Liver (tissue), 9 donors: ENCODE results near the gene NT5C2. TPM values are rescaled to one million over a fixed set of nuclear protein-coding genes. Genes with fewer than 3 reads are reported as not detected.

Experiments
- DNase-seq: peaks from one replicate; pipeline ENCODE4 v3.0.0-alpha.2; 2017; ENCODE audit warnings: low spot score
- H3K27ac ChIP-seq, 2 donors: one replicate each; pipeline ENCODE4 v1.7.0; 2013; ENCODE audit warnings: inconsistent platforms in 2 of 2, low read length in 2 of 2, control low read depth in 1 of 2, low read depth in 1 of 2, mild to moderate bottlenecking in 1 of 2
- H3K27me3 ChIP-seq, 4 donors: one replicate each; pipeline versions ENCODE4 v1.6.1 to v1.7.0; 2013; ENCODE audit warnings: low read length in 3 of 4, inconsistent platforms in 1 of 4, mild to moderate bottlenecking in 1 of 4, moderate library complexity in 1 of 4; ENCODE audit not compliant: control insufficient read depth in 4 of 4, insufficient read depth in 4 of 4
- H3K36me3 ChIP-seq, 4 donors: one replicate each; pipeline versions ENCODE4 v1.6.1 to v1.7.0; 2013; ENCODE audit warnings: low read length in 3 of 4, mild to moderate bottlenecking in 3 of 4, low read depth in 1 of 4, moderate library complexity in 1 of 4; ENCODE audit not compliant: control insufficient read depth in 4 of 4, insufficient read depth in 3 of 4
- H3K4me1 ChIP-seq, 4 donors: one replicate each; pipeline versions ENCODE4 v1.6.1 to v1.7.0; 2013; ENCODE audit warnings: low read length in 3 of 4, mild to moderate bottlenecking in 3 of 4, moderate library complexity in 1 of 4; ENCODE audit not compliant: control insufficient read depth in 4 of 4, insufficient read depth in 4 of 4
- H3K4me3 ChIP-seq, 3 donors: one replicate each; pipeline versions ENCODE4 v1.6.1 to v1.7.0; 2013; ENCODE audit warnings: low read length in 3 of 3, control low read depth in 1 of 3, low read depth in 1 of 3, mild to moderate bottlenecking in 1 of 3
- H3K9ac ChIP-seq, 2 donors: one replicate each; pipeline ENCODE4 v1.7.0; 2013; ENCODE audit warnings: low read length in 2 of 2, mild to moderate bottlenecking in 2 of 2, moderate library complexity in 2 of 2, control low read depth in 1 of 2, low read depth in 1 of 2
- H3K9me3 ChIP-seq, 4 donors: one replicate each; pipeline versions ENCODE4 v1.6.1 to v1.7.0; 2013; ENCODE audit warnings: low read length in 3 of 4; ENCODE audit not compliant: control insufficient read depth in 4 of 4
- EGR1 ChIP-seq, 2 donors: IDR thresholded peaks; 2 replicates each; pipeline ENCODE4 v1.6.1; 2016 to 2018; ENCODE audit warnings: antibody characterized with exemption in 2 of 2, low read depth in 2 of 2
- FOXA1 ChIP-seq: IDR thresholded peaks from 2 replicates; pipeline ENCODE4 v1.6.1; 2016; ENCODE audit warnings: antibody characterized with exemption
- FOXA2 ChIP-seq: IDR thresholded peaks from 2 replicates; pipeline ENCODE4 v1.6.1; 2016; ENCODE audit warnings: antibody characterized with exemption
- GABPA ChIP-seq, 2 donors: IDR thresholded peaks in 1 of 2; conservative IDR thresholded peaks in 1 of 2; 2 replicates each; pipeline ENCODE4 v1.6.1; 2016; ENCODE audit warnings: antibody characterized with exemption in 2 of 2, mild to moderate bottlenecking in 1 of 2, moderate library complexity in 1 of 2
- HNF4A ChIP-seq, 2 donors: conservative IDR thresholded peaks; 2 replicates each; pipeline ENCODE4 v1.6.1; 2016; ENCODE audit warnings: antibody characterized with exemption in 2 of 2, mild to moderate bottlenecking in 2 of 2
- HNF4G ChIP-seq: IDR thresholded peaks from 2 replicates; pipeline ENCODE4 v1.6.1; 2016; ENCODE audit warnings: antibody characterized with exemption
- JUND ChIP-seq, 2 donors: IDR thresholded peaks; 2 replicates each; pipeline ENCODE4 v1.6.1; 2016; ENCODE audit warnings: antibody characterized with exemption in 2 of 2
- NR2F2 ChIP-seq: IDR thresholded peaks from 2 replicates; pipeline ENCODE4 v1.6.1; 2016; ENCODE audit warnings: antibody characterized with exemption
- RAD21 ChIP-seq, 2 donors: IDR thresholded peaks; 2 replicates each; pipeline ENCODE4 v1.6.1; 2016; ENCODE audit warnings: antibody characterized with exemption in 2 of 2, mild to moderate bottlenecking in 2 of 2
- RXRA ChIP-seq, 2 donors: IDR thresholded peaks; 2 replicates each; pipeline ENCODE4 v1.6.1; 2017 to 2018; ENCODE audit warnings: antibody characterized with exemption in 2 of 2, mild to moderate bottlenecking in 1 of 2
- SP1 ChIP-seq: IDR thresholded peaks from 2 replicates; pipeline ENCODE4 v1.6.1; 2018; ENCODE audit warnings: antibody characterized with exemption, mild to moderate bottlenecking
- TAF1 ChIP-seq: conservative IDR thresholded peaks from 2 replicates; pipeline ENCODE4 v1.6.1; 2016; ENCODE audit warnings: antibody characterized with exemption, mild to moderate bottlenecking
- YY1 ChIP-seq: IDR thresholded peaks from 2 replicates; pipeline ENCODE4 v1.6.1; 2016; ENCODE audit warnings: antibody characterized with exemption, mild to moderate bottlenecking
- WGBS: extraction: QIAGEN DNeasy Blood & Tissue Kit; methylation state at CpG from one replicate; pipeline ENCODE4 v1.1.7; 2013; 5-methylcytosine and 5-hydroxymethylcytosine counted together
- polyA plus RNA-seq, 2 donors: library from polyadenylated mRNA; stranded (reverse) in 1 of 2; unstranded in 1 of 2; fragments of 200-250 nt in 1 of 2; fragments of >200 nt in 1 of 2; fragmentation: Nextera tagmentation in 1 of 2; extraction: Ambion mirVana in 1 of 2; gene quantifications; one replicate each; pipeline versions ENCODE4 v1.2.1 to v1.2.3, GENCODE V29; 2013 to 2015
- total RNA-seq, 2 donors: library from RNA; depleted of rRNA; stranded (reverse); fragments of >200 nt; gene quantifications; one replicate each; pipeline ENCODE4 v1.2.3, GENCODE V29; 2014
- TF ChIP-seq, protein P1 (sequence below): fragments of 150-350 bp; IDR thresholded peaks from 2 replicates; pipeline ENCODE4 v1.5.1; 2017; ENCODE audit warnings: improper control_type of control experiment, low read depth, low read length; ENCODE audit not compliant: missing input control
- TF ChIP-seq, protein P2 (sequence below): IDR thresholded peaks from 2 replicates; pipeline ENCODE4 v1.6.1; 2016; ENCODE audit warnings: antibody characterized with exemption, mild to moderate bottlenecking
- TF ChIP-seq, protein P3 (sequence below): IDR thresholded peaks from 2 replicates; pipeline ENCODE4 v1.6.1; 2016; ENCODE audit warnings: antibody characterized with exemption
- TF ChIP-seq, protein P4 (sequence below): IDR thresholded peaks from 2 replicates; pipeline ENCODE4 v1.6.1; 2016; ENCODE audit warnings: antibody characterized with exemption
- TF ChIP-seq, protein P5 (sequence below): IDR thresholded peaks from 2 replicates; pipeline ENCODE4 v1.6.1; 2016; ENCODE audit warnings: antibody characterized with exemption
- donor health status: healthy.
- donor health status: healthy.
- donor health status: healthy.
- donor health status: healthy.
- donor health status: healthy.

Gene NT5C2
- total and polyA plus RNA-seq, 4 donors = 14.4 to 65.3 (median 33.0) TPM

DNA sequence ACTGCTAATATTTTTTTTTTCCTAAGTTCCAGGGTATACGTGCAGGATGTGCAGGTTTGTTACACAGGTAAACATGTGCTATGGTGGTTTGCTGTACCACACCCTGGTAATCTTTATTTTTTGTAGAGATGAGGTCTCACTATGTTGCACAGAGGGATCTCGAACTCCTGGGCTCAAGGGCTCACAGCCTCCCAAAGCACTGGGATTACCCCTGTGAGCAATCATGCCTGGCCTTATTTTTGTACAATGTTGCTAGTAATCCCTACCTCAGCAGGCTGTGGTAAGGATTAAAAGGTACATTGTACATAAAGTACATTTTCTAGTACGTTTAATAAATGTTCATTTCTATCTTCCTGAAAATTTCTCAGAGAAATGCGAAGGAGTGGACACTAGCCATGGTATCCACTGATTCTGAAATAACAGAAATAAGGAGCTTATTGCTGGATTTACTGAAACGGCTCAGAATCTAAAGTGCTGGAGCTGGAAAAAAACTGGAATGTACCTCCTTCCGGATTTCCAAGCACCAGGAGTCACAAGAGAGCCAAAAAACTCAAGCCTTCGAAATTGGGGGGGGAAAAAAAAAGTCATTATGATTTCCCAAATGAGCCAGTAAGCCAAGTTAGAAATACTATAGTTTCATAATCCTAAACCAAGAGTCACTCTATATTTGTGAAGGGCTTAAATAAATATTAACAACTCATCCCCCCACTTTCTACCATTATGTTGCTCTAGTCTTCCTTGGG lies 69.6 kb downstream of the NT5C2 start:
- Histone ChIP-seq H3K27me3 (no peaks in the 10 kb centered on the region), H3K9me3 (no peaks in the 10 kb centered on the region), H3K4me1 (peaks cover 8 to 48% (median 38%) of the 10 kb centered on the region in 4 donors), H3K27ac (peak overlapping the region; percentile 48 to 62), H3K4me3 (no peak overlapping the region), H3K9ac (peak overlapping the region in 1 of 2 donors; percentile 43), H3K36me3 (peaks cover 0 to 3% (median 1%) of the 10 kb centered on the region in 4 donors)
- no peak for TF ChIP-seq HNF4G
- TF ChIP-seq NR2F2 = no peak
- TF ChIP-seq RAD21 (IDR thresholded peaks at IDR 0.05) = peak; percentile 16 to 29
- TF ChIP-seq, protein P1, sequence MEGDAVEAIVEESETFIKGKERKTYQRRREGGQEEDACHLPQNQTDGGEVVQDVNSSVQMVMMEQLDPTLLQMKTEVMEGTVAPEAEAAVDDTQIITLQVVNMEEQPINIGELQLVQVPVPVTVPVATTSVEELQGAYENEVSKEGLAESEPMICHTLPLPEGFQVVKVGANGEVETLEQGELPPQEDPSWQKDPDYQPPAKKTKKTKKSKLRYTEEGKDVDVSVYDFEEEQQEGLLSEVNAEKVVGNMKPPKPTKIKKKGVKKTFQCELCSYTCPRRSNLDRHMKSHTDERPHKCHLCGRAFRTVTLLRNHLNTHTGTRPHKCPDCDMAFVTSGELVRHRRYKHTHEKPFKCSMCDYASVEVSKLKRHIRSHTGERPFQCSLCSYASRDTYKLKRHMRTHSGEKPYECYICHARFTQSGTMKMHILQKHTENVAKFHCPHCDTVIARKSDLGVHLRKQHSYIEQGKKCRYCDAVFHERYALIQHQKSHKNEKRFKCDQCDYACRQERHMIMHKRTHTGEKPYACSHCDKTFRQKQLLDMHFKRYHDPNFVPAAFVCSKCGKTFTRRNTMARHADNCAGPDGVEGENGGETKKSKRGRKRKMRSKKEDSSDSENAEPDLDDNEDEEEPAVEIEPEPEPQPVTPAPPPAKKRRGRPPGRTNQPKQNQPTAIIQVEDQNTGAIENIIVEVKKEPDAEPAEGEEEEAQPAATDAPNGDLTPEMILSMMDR = no peak
- DNase-seq = no peak
- 74% methylated on average over 7 of the region's 7 CpGs for WGBS

DNA sequence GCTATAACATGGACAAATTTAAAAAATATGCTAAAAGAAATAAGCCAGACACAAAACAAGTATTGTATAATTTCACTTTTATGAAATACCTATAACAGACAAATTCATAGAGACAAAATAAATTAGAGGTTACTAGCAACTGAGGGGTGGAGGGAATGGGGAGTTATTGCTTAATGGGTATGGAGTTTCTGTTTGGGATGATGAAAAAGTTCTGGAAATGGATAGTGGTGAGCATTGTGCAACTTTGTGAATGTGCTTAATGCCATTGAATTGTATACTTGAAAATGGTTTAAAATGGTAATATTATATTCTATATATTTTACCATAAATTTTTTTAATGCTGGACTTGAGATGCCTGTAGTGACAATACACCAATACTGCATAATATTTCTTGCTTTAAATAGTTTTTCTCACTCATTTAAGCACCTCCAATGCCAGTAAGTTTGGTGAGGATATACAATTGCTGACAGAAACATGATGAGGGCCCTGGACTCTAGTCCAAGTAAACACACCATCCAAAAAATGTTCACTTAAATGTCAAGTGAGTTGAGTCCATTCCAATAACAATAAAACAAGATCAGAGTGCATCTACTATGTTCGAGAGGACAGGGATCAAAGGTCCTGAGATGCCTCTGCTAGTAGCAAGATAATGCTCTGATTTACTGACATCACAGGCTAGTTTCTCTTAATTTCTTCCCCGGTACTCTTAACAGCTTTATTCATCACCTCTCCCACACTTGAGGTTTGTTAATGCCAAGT lies 71.9 kb downstream of the NT5C2 start:
- H3K27me3 ChIP-seq = no peaks in the 10 kb centered on the region
- TF ChIP-seq, protein P2, sequence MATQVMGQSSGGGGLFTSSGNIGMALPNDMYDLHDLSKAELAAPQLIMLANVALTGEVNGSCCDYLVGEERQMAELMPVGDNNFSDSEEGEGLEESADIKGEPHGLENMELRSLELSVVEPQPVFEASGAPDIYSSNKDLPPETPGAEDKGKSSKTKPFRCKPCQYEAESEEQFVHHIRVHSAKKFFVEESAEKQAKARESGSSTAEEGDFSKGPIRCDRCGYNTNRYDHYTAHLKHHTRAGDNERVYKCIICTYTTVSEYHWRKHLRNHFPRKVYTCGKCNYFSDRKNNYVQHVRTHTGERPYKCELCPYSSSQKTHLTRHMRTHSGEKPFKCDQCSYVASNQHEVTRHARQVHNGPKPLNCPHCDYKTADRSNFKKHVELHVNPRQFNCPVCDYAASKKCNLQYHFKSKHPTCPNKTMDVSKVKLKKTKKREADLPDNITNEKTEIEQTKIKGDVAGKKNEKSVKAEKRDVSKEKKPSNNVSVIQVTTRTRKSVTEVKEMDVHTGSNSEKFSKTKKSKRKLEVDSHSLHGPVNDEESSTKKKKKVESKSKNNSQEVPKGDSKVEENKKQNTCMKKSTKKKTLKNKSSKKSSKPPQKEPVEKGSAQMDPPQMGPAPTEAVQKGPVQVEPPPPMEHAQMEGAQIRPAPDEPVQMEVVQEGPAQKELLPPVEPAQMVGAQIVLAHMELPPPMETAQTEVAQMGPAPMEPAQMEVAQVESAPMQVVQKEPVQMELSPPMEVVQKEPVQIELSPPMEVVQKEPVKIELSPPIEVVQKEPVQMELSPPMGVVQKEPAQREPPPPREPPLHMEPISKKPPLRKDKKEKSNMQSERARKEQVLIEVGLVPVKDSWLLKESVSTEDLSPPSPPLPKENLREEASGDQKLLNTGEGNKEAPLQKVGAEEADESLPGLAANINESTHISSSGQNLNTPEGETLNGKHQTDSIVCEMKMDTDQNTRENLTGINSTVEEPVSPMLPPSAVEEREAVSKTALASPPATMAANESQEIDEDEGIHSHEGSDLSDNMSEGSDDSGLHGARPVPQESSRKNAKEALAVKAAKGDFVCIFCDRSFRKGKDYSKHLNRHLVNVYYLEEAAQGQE = peak; percentile 84
- TF ChIP-seq NR2F2 = peak; percentile 80
- TF ChIP-seq TAF1 = no peak
- peak; percentile 95 for TF ChIP-seq SP1
- peak in 1 of 2 donors; percentile 15 for TF ChIP-seq RAD21 (IDR thresholded peaks at IDR 0.05)
- TF ChIP-seq HNF4A (conservative IDR thresholded peaks at IDR 0.05) = peak; percentile 98 to 99
- TF ChIP-seq, protein P3, sequence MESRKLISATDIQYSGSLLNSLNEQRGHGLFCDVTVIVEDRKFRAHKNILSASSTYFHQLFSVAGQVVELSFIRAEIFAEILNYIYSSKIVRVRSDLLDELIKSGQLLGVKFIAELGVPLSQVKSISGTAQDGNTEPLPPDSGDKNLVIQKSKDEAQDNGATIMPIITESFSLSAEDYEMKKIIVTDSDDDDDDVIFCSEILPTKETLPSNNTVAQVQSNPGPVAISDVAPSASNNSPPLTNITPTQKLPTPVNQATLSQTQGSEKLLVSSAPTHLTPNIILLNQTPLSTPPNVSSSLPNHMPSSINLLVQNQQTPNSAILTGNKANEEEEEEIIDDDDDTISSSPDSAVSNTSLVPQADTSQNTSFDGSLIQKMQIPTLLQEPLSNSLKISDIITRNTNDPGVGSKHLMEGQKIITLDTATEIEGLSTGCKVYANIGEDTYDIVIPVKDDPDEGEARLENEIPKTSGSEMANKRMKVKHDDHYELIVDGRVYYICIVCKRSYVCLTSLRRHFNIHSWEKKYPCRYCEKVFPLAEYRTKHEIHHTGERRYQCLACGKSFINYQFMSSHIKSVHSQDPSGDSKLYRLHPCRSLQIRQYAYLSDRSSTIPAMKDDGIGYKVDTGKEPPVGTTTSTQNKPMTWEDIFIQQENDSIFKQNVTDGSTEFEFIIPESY = peak; percentile 62
- TF ChIP-seq FOXA2 = peak; percentile 85
- peak; percentile 73 for TF ChIP-seq FOXA1
- TF ChIP-seq, protein P4, sequence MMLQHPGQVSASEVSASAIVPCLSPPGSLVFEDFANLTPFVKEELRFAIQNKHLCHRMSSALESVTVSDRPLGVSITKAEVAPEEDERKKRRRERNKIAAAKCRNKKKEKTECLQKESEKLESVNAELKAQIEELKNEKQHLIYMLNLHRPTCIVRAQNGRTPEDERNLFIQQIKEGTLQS = peak; percentile 74
- no peak for TF ChIP-seq GABPA (IDR thresholded peaks at IDR 0.05 in 1 of 2, conservative IDR thresholded peaks at IDR 0.05 in 1 of 2)
- TF ChIP-seq YY1 = peak; percentile 57
- TF ChIP-seq, protein P1 = no peak
- TF ChIP-seq JUND (IDR thresholded peaks at IDR 0.05) = peak; percentile 66 to 91
- TF ChIP-seq EGR1 (IDR thresholded peaks at IDR 0.05; ENCODE audit: low read depth in 2 of 2) = no peak
- peak; percentile 86 to 91 for TF ChIP-seq RXRA (IDR thresholded peaks at IDR 0.05)
- peak; percentile 97 for TF ChIP-seq HNF4G
- TF ChIP-seq, protein P5, sequence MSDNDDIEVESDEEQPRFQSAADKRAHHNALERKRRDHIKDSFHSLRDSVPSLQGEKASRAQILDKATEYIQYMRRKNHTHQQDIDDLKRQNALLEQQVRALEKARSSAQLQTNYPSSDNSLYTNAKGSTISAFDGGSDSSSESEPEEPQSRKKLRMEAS = no peak
- peak overlapping the region; percentile 62 to 84 for H3K27ac ChIP-seq
- peak overlapping the region in 1 of 2 donors; percentile 82 for H3K9ac ChIP-seq
- 25% methylated on average over 2 of the region's 2 CpGs for WGBS
- H3K4me1 ChIP-seq = peaks cover 11 to 49% (median 41%) of the 10 kb centered on the region in 4 donors
- DNase-seq = no peak
- no peak overlapping the region for H3K4me3 ChIP-seq
- H3K36me3 ChIP-seq = no peaks in the 10 kb centered on the region
- no peaks in the 10 kb centered on the region for H3K9me3 ChIP-seq
